ENCODE results near the gene PCCA.

DNA sequence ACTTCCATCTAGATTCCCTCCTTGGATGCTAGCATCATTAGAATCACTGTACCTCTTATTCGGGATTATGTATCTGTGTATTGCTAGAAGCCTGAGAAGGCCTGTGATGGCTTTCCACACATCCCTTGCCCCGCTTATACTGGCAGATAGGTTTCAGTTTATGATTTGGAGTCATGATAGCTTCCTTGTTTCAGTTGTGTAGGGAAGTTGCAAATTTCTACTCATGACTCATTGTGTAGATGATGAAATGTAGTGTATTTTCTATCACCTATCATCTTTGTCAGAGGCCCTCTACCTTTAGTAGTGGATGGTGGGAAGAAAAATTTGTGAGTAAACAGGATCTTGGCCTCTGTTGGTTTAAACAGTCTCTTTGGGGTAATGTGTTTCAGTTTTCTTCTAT is 334.5 kb downstream of the PCCA start:
- TF ChIP-seq POLR2AphosphoS5 (IDR thresholded peaks at IDR 0.05; ENCODE audit: insufficient read depth in 1 of 2, low read depth in 1 of 2) (no peak), POLR2A (IDR thresholded peaks at IDR 0.05) (no peak)
- TF ChIP-seq, protein P1, sequence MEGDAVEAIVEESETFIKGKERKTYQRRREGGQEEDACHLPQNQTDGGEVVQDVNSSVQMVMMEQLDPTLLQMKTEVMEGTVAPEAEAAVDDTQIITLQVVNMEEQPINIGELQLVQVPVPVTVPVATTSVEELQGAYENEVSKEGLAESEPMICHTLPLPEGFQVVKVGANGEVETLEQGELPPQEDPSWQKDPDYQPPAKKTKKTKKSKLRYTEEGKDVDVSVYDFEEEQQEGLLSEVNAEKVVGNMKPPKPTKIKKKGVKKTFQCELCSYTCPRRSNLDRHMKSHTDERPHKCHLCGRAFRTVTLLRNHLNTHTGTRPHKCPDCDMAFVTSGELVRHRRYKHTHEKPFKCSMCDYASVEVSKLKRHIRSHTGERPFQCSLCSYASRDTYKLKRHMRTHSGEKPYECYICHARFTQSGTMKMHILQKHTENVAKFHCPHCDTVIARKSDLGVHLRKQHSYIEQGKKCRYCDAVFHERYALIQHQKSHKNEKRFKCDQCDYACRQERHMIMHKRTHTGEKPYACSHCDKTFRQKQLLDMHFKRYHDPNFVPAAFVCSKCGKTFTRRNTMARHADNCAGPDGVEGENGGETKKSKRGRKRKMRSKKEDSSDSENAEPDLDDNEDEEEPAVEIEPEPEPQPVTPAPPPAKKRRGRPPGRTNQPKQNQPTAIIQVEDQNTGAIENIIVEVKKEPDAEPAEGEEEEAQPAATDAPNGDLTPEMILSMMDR (IDR thresholded peaks at IDR 0.05): no peak

Measured in vagina (tissue), 2 donors.